HG03460 (cell line): ENCODE measurements around the gene NR2F1.
A peak's percentile ranks its signal among the peaks of the same experiment; 100 is the strongest.

Experiments used
- ATAC-seq: cut with Tn5 transposase; IDR thresholded peaks from one replicate; pipeline ENCODE4 v1.9.1; 2021; ENCODE audit not compliant: unreplicated experiment

NR2F1 gene

GRCh38 chr5:93603793-93604643 lies 21.0 kb downstream of the NR2F1 start:
- ATAC-seq = no peak

DNA sequence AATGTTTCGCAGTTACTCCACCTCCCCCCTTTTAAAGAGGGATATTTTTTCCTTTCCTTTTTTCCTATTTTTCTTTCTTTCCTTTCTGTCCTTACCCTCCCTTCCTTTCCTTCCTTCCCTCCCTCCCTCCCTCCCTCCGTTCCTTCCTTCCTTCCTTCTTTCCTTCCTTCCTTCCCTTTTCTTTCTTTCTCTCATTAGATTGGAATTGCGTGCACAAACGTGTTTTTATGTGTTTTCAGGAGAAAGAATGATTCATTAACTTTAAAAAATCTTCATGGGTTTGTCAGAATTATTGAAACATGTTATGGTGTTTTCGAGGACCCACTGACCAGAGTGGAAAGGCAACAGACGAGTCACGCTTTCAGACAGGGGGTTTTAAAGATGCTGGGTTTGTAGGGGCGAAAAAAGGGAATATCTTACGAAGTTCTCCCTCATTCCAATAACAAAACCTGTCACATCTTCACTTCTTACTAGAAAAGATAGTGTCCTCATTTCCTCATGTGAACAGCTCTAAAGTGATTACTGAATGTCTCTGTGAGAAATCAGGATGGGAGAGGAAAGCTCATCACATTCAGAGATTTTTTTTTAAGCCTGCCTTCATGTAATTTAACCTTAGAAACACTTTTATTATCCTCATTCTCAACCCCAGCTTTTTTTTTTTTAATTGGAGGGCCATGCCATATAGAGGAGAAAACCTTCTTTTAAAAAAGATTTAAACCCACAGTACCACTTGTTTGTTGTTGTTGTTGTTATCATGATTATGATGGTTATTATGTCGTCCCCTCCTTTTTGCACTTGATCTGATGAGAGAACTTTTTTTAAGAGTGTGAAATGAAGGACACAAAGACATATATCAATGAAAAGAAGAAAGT lies 21.9 kb downstream of the NR2F1 start:
- ATAC-seq = no peak

GRCh38 chr5:93606382-93606752 lies 23.3 kb downstream of the NR2F1 start:
- ATAC-seq = no peak

GRCh38 chr5:93607367-93608258 lies 24.6 kb downstream of the NR2F1 start:
- ATAC-seq = peak; percentile 72

- ATAC-seq = no peak
Observed at GRCh38 chr5:93608855-93609254, 25.8 kb downstream of the NR2F1 start.

DNA sequence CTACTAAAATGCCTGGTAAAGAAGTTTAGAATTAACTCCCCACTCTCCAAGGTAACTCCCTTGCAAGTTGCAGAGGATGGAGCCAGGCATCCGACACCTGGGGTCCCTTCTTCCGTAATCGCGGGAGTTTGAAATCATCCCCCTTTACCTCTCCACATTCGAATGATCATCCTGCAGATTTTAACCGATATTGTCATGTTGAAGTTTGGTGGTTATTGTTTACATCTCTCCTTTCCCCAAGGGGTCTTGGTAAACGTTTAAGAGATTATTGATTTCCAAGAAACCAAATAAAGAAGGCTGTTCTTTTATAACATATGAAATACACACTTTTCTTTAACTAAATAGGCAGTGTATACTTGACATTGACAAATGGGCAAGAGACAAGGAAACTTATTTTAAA lies 26.7 kb downstream of the NR2F1 start:
- no peak for ATAC-seq

DNA sequence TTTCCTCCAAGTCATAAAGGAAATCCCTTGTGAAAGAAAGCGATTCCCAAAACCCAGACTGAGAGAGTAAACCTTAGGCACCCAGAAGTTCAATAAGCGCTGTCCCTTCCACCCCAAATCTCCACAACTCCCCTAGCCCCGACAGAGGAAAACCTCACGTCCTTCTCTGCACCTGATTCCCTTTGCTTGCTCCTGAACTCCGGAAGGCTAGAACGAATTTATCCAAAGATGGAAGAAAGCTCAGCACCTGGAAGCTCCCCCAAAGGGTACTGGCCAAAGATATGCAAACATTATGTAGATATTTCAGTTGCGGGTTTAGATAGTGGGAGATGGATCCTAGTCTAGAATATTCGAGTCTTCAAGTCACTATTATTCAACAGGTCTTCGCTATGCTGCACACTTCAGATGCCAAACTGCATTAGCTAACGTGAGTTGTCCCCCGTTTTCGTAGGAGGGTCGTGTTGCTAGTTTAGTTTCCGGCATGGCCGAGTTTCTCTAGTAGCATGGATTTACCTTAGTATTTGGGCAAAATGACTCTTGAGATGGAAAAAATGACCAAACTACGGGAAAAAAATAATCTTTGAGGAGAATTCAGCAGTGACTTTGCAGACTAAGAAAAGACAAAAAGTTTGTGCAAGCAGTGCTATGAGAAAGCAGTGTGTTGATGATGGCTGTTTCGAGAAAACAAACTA lies 27.7 kb downstream of the NR2F1 start:
- ATAC-seq = no peak

- no peak for ATAC-seq
Observed at GRCh38 chr5:93611273-93611975, 28.4 kb downstream of the NR2F1 start.

DNA sequence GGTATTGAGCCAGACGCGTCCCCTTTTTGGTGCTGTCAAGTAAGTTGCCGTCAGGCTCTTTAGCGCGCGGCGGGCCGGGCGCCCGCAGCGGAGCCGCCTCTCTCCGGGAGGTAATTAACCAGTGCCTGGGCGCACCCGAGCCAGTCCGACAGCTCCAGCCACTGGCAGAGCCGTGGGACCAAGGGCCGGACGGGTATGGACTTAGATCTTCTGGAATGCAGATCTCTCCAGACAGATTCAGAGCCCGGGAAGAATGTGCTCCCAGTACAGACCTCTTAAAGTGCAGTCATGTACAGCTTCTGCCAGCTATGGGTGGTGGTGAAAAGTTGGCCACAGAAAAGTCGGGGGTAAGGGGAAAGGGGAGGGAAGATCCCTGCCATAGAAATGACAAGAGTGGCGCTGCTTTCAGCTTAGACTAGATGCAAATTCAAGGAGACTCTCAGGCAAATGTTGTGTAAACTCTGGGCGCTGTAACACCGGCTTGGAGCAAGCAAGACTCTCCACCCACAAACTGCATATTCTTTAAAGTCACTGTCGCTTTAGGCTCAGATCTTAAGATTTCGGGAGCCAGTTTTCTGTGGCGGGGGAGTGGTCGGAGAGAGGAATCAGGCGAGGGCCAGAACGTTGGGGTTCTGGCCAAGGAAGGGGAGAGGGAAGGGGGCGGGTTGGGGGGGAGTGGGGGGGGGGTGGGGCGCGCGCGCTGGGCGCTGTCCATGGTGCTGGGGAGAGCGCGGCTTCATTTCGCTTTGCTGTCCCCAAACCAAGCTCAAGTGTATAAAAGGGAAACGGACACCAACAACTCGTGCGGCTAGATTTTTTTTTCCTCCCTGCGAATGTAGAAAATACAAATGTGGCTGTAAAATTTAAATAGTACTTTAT lies 29.2 kb downstream of the NR2F1 start:
- no peak for ATAC-seq

DNA sequence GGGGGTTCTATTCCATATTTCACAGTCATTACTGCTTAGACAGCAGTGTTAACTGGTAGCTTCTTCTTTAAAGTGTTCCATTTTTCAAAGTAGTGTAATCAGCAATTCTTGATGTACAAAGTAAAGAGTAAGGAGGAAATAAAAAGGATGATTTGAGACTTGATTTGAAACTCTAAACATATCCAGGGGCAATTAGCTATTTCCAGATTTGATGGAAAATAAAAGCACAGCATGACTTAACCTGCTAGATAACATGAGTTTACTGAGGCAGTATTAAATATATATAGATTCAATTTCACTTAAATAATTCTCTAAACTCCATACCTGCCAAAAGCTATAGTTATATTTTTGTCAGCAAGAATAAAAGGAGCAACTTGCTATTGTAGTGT lies 29.8 kb downstream of the NR2F1 start:
- ATAC-seq = no peak

- ATAC-seq = no peak
Observed at GRCh38 chr5:93616538-93617174, 33.6 kb downstream of the NR2F1 start.

- peak; percentile 98 for ATAC-seq
Observed at GRCh38 chr5:93620487-93621326, 37.7 kb downstream of the NR2F1 start.

DNA sequence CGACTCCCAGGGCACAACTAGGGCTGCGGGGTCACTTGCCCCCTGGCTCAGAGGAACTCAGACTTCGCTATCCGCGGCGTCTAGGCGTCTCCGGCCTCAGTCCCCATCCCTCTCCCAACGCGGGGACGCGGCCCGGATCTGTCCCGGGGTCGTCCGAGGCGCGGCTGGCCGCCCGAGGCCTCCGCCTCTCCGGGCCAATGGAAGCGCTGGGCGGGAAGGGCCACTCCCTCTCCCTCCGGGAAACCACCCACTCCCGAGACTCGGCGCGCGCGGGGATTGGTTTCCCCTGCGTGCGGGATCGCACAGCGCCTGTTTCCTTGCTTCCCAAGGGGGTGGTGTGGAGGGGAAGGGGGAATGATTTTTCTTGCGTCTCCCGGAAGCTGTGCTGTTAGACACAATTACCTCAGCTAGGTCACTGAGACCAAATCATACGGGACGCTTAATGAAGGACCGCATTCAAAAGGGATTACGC lies 38.3 kb downstream of the NR2F1 start:
- peak; percentile 14 for ATAC-seq

DNA sequence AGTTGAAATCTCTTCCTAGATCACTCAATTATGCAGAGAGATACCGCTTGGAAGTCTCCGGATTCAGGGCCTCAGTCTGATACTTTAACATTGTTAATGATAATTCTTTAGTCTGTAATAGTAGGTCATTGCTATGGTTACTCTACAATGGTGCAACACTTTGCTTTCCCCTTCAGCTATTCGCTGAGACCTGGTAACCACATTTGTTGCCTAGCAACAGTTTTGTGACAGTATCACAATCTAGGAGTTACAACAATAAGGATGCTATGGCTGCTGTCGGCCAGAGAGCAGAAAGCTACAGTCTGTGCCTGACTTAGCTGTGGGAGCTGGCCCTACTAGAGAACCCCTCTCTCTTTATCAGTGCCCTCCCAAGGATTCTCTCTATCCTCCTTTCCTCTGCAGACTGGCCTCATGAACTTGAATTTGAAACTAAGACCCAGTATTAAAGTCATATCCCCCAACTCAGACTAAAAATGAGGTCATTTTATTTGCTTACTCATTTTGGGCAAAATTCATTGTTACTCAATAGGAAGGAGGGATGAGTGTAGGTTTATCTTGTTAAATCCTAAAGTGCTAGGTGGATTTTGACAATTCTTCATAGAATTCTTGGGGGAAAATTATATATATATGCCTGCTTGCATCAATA lies 39.3 kb downstream of the NR2F1 start:
- ATAC-seq = no peak

DNA sequence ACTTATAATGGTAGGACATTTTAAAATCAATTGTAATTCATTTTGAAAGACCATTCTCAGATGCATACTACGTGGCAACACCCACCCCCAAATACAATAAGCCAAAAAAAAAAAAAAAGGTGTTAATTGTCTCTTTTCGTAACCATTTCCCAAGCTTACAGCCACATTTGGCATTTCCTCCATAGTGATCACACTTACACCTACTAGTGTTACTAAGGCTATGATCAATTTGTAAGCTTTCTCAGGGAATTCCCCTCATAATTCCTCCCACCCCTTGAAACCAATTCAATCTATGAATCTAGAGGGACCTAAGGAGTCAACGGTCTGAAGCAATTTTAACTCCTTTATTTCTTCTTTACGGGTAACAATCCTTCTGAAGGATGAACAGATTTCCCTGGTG lies 40.1 kb downstream of the NR2F1 start:
- ATAC-seq = no peak

DNA sequence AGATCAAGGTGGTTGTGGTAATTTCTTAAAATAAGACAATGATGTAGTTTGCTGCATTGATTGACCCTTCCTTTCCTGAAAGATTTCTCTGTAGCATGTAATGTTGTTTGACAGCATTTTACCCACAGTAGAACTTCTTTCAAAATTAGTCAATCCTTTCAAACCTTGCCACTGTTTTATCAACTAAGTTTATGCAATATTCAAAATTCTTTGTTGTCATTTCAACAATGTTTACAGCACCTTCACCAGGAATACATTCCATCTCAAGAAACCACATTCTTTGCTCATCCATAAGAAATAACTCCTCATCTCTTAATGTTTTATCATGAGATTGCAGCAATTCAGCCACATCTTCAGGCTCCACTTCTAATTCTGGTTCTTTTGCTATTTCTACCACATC lies 43.8 kb downstream of the NR2F1 start:
- ATAC-seq = no peak

DNA sequence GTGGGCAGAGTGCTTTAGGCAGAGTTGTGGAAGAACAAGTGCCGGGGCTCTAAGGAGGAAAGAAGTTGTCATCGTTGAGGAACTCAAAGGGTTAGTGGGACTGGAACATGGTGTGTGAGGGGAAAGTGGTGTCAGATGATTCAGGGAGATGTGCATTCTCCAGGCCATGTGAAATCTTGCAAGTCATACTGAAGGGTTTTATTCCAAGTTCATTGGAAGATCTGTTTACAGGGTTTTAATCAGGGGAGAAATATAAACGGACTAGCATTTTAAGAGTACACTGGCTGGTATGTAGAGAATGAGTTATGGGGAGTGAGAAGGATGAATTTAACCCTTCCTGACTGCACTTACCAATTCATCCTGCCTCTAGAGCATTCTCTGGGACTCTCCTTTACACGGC lies 49.3 kb downstream of the NR2F1 start:
- ATAC-seq = no peak
